Measurements from ENCODE around the gene LAMB2.

GRCh38 chr3:49098429-49098828 is 34.4 kb downstream of the LAMB2 start:
- TF ChIP-seq, protein P1, sequence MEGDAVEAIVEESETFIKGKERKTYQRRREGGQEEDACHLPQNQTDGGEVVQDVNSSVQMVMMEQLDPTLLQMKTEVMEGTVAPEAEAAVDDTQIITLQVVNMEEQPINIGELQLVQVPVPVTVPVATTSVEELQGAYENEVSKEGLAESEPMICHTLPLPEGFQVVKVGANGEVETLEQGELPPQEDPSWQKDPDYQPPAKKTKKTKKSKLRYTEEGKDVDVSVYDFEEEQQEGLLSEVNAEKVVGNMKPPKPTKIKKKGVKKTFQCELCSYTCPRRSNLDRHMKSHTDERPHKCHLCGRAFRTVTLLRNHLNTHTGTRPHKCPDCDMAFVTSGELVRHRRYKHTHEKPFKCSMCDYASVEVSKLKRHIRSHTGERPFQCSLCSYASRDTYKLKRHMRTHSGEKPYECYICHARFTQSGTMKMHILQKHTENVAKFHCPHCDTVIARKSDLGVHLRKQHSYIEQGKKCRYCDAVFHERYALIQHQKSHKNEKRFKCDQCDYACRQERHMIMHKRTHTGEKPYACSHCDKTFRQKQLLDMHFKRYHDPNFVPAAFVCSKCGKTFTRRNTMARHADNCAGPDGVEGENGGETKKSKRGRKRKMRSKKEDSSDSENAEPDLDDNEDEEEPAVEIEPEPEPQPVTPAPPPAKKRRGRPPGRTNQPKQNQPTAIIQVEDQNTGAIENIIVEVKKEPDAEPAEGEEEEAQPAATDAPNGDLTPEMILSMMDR (IDR thresholded peaks at IDR 0.05; ENCODE audit: control extremely low read depth in 1 of 3, insufficient read depth in 1 of 3, low read depth in 1 of 3, low read length in 3 of 3) = no peak
- TF ChIP-seq ASH2L (IDR thresholded peaks at IDR 0.05; ENCODE audit: low read length) (no peak), POLR2A (IDR thresholded peaks at IDR 0.05; ENCODE audit: control extremely low read depth in 1 of 2, low read depth in 2 of 2, low read length in 2 of 2) (no peak), ZNF274 (IDR thresholded peaks at IDR 0.05; ENCODE audit: borderline replicate concordance, extremely low read depth, low read length) (no peak), GTF2F1 (IDR thresholded peaks at IDR 0.05; ENCODE audit: borderline replicate concordance, low read depth, low read length) (no peak), EZH2 (IDR thresholded peaks at IDR 0.05; ENCODE audit: low read depth, low read length, severe bottlenecking) (no peak), TBP (IDR thresholded peaks at IDR 0.05; ENCODE audit: low read depth, low read length) (no peak), JUND (IDR thresholded peaks at IDR 0.05; ENCODE audit: low read length) (no peak), SRF (IDR thresholded peaks at IDR 0.05; ENCODE audit: low read depth, low read length) (no peak)
